ENCODE measurements around the gene RPLP2.

DNA sequence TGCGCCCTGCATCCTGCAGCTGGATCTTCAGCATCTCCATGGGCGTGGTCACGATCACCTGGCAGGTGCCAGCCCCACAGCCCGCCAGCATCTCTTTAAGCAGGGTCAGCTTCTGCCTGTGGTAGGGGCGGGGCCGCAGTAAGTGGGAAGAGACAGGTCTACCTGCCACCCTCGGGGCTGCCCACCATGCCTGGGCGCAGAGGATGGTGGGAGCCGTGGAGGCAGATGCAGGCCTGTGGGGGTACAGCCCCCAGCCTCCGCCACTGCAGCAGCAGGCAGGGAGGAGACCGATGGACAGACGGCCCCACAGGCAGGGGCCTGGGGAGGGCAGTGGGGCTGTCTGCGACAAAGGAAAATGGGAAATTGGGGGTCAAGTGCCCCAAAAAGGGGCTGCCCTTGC, 16.9 kb upstream of the RPLP2 start:
- TF ChIP-seq, protein P1, sequence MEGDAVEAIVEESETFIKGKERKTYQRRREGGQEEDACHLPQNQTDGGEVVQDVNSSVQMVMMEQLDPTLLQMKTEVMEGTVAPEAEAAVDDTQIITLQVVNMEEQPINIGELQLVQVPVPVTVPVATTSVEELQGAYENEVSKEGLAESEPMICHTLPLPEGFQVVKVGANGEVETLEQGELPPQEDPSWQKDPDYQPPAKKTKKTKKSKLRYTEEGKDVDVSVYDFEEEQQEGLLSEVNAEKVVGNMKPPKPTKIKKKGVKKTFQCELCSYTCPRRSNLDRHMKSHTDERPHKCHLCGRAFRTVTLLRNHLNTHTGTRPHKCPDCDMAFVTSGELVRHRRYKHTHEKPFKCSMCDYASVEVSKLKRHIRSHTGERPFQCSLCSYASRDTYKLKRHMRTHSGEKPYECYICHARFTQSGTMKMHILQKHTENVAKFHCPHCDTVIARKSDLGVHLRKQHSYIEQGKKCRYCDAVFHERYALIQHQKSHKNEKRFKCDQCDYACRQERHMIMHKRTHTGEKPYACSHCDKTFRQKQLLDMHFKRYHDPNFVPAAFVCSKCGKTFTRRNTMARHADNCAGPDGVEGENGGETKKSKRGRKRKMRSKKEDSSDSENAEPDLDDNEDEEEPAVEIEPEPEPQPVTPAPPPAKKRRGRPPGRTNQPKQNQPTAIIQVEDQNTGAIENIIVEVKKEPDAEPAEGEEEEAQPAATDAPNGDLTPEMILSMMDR (IDR thresholded peaks at IDR 0.05 in 4 of 5, conservative IDR thresholded peaks at IDR 0.05 in 1 of 5) = no peak
- no peak for TF ChIP-seq POLR2A (IDR thresholded peaks at IDR 0.05)
